Activated CD4-positive, alpha-beta T cell treated with anti-CD3 and anti-CD28 coated beads, Interleukin-2, amount 10 ng/mL, durations not matched to agents 7 days and 5 days (primary cell): Measurements from ENCODE around the gene DCST1. TPM values are rescaled to one million over a fixed set of nuclear protein-coding genes. Genes with fewer than 3 reads are reported as not detected.
"Not testable (repeated sequence)": the region's sequence is repeated elsewhere in the genome, so short reads cannot be mapped to it uniquely, and the experiment has no call there.

Experiments
- CTCF ChIA-PET: fragments of 350-600 bp; sonication (Branson Sonifier 250); formaldehyde crosslinking; loops from one replicate; lab custom pipeline; 2021; ENCODE audit warnings: antibody characterized with exemption; lab: Charles Lee
- POLR2A ChIA-PET: fragments of 350-600 bp; sonication (Branson Sonifier 250); formaldehyde crosslinking; loops from one replicate; lab custom pipeline; 2021; ENCODE audit warnings: antibody characterized with exemption; lab: Charles Lee
- DNase-seq: peaks from one replicate; pipeline ENCODE4 v3.0.0-alpha.2; 2020
- H3K27ac Mint-ChIP-seq: one replicate; pipeline ENCODE4 v1.8.0; 2021; ENCODE audit warnings: mild to moderate bottlenecking, moderate library complexity, mixed read lengths
- H3K27me3 Mint-ChIP-seq: one replicate; pipeline ENCODE4 v1.8.0; 2021; ENCODE audit warnings: mixed read lengths
- H3K36me3 Mint-ChIP-seq: one replicate; pipeline ENCODE4 v1.8.0; 2021; ENCODE audit warnings: low read depth, mixed read lengths
- H3K4me1 Mint-ChIP-seq: one replicate; pipeline ENCODE4 v1.8.0; 2021; ENCODE audit warnings: mixed read lengths
- H3K4me3 Mint-ChIP-seq: one replicate; pipeline ENCODE4 v1.8.0; 2021; ENCODE audit warnings: mild to moderate bottlenecking, moderate library complexity, mixed read lengths
- H3K9me3 Mint-ChIP-seq: one replicate; pipeline ENCODE4 v1.8.0; 2021; ENCODE audit warnings: mixed read lengths
- total RNA-seq, 2 experiments: library from RNA; stranded (reverse); gene quantifications; one replicate each; pipeline ENCODE4 v1.2.3, GENCODE V29; 2021

Gene DCST1
- total RNA-seq, 2 experiments from 2014 or later, result not detected

DNA sequence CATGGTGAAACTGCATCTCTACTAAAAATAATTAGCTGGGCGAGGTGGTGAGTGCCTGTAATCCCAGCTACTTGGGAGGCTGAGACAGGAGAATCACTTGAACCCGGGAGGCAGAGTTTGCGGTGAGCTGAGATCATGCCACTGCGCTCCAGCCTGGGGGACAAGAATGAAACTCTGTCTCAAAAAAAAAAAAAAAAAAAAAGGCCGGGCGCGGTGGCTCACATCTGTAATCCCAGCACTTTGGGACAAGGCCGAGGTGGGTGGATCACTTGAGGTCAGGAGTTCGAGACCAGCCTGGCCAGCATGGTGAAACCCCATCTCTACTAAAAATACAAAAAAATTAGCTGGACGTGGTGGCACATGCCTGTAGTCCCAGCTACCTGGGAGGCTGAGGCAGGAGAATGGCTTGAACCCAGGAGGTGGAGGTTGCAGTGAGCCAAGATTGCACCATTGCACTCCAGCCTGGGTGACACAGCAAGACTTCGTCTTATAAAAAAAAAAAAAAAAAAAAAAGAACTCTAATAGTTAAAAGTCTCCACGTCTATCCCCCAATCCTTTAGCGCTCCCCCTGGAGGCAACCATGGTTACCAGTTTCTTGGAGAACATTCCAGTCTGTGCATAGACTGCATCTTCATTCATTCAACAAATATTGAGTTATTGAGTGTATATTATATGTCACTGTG is 38.2 kb upstream of the DCST1 start:
- H3K4me3 Mint-ChIP-seq, H3K27ac Mint-ChIP-seq, H3K27me3 Mint-ChIP-seq, H3K9me3 Mint-ChIP-seq, H3K36me3 Mint-ChIP-seq, POLR2A ChIA-PET, DNase-seq: not testable (repeated sequence)
- CTCF ChIA-PET, result interaction anchor here (0.7 to 13.0 kb wide), 7 partner anchors 8 to 401 kb away, joined by 3 to 184 read pairs (median 5); partner anchors contain the start of gene FLAD1
- peaks cover 33% of the 10 kb centered on the region for H3K4me1 Mint-ChIP-seq

DNA sequence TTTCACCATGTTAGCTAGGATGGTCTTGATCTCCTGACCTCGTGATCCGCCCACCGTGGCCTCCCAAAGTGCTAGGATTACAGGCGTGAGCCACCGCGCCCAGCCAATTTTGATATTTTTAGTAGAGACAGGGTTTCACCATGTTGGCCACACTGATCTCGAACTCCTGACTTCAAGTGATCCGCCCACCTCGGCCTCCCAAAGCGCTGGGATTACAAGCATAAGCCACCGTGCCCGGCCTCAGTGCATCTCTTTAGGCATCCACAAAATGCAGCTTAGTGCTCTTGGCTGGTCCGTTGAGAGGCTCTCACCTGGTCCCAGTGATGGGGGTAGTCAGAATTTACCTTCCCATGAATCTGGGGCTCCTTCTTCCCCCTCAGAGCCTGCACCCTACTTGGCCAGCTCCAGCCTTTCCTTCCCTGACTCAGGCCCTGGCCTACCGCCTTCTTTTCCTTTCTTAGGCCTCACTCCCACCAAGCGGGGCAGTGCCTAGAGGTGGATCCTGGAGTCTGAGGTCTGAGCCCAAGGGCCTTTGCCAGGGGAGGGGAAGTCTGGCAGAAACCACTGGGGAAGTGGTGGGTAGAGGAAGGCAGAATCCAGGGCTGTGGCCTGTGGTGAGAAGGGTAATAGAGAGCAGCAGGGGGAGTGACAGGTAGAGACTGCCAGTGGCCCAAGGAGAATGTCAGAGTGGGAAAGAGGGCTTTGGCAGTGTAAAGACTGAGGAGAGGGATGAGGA is 36.5 kb upstream of the DCST1 start:
- POLR2A ChIA-PET, result no interaction called here

DNA sequence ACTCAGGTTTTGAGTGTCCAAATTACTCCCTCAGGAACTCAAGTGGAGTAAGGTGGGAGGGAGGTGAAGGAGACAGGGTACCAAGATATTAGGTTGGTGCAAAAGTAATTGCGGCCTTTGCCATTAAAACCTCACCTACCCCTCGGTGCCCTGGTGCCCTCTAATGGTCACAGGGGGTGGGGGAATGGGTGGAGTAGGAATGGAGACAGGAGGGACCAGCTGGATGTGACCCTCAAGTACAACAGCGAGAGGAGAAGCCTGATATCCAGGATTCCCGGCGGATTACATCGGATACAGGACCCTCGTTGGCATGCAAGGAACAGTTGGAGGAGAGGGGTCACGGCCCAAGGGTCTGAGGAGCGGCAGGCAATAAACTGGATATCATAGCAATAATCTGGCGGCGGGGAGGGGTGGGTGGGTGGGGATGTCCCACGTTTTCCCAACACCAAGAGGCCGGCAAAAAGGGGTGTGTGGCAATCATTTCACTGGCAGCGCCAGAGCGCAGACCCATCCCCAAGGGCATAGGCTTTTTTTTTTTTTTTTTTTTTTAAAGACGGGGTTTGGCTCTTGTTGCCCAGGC is 35.3 kb upstream of the DCST1 start:
- no peak overlapping the region for H3K4me3 Mint-ChIP-seq
- no peaks in the 10 kb centered on the region for H3K27me3 Mint-ChIP-seq
- peak overlapping the region; percentile 20 for H3K27ac Mint-ChIP-seq
- no peak for DNase-seq
- H3K9me3 Mint-ChIP-seq, result no peaks in the 10 kb centered on the region
- ChIA-PET POLR2A (interaction anchor here (1.0 to 1.5 kb wide), 2 partner anchors 14 to 25 kb away, joined by 3 to 7 read pairs; partner anchors contain the start of gene FLAD1), CTCF (interaction anchor here (0.8 to 13.0 kb wide), 21 partner anchors 8 to 438 kb away, joined by 3 to 184 read pairs (median 5); partner anchors contain the start of genes ADAM15, CKS1B, FLAD1 and PBXIP1)
- peaks cover 3% of the 10 kb centered on the region for H3K36me3 Mint-ChIP-seq
- H3K4me1 Mint-ChIP-seq, result peaks cover 33% of the 10 kb centered on the region

More for the DNA sequence above, 36.5 kb upstream of the DCST1 start:
- H3K9me3 Mint-ChIP-seq, result no peaks in the 10 kb centered on the region
- H3K36me3 Mint-ChIP-seq, result peaks cover 2% of the 10 kb centered on the region
- no peak overlapping the region for H3K27ac Mint-ChIP-seq
- H3K27me3 Mint-ChIP-seq, result no peaks in the 10 kb centered on the region
- H3K4me3 Mint-ChIP-seq, result no peak overlapping the region
- DNase-seq, result no peak
- CTCF ChIA-PET, result interaction anchor here (1.0 to 13.0 kb wide), 8 partner anchors 9 to 919 kb away, joined by 3 to 184 read pairs (median 4); partner anchors contain the start of genes FLAD1 and SHC1
- peaks cover 33% of the 10 kb centered on the region for H3K4me1 Mint-ChIP-seq

DNA sequence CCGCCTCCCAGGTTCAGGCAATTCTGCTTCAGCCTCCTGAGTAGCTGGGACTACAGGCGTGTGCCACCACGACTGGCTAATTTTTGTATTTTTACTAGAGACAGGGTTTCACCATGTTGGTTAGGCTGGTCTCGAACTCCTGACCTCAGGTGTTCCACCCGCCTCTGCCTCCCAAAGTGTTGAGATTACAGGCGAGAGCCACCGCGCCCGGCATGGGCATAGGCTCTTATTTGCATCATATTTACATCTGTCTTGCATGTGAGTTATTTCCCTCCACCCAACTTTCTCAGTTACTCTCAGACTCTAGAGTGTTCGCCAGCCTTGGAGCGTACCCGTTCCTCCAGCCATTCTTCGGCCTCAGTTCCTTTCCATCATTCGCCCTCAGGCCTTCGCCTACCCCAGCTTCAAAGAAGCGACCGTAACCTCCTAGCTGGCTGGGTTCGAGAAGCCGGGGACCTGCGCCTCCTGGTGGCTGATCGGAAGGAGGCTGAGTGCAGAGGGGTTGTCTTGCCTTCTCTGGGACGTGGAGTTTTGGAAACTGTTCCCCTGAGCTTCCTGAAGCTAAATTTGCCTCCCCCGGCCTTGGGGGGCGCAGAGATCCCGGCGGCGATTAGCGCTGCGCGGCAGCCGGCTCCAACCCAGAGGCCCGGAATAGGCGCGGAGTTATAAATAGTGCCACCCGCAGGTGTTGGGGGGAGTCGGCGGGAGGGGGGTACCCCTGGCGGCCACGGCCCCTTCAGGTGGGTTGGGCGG is 34.6 kb upstream of the DCST1 start:
- DNase-seq, result peak; percentile 73
- H3K4me1 Mint-ChIP-seq, result peaks cover 37% of the 10 kb centered on the region
- ChIA-PET POLR2A (interaction anchor here (0.6 to 1.5 kb wide), 3 partner anchors 15 to 39 kb away, joined by 3 to 7 read pairs (median 5); partner anchors contain the start of gene FLAD1), CTCF (interaction anchor here (0.7 to 13.0 kb wide), 24 partner anchors 9 to 439 kb away, joined by 3 to 184 read pairs (median 5); partner anchors contain the start of genes ADAM15, CKS1B, FLAD1 and PBXIP1)
- peak overlapping the region; percentile 59 for H3K4me3 Mint-ChIP-seq
- peak overlapping the region; percentile 81 for H3K27ac Mint-ChIP-seq
- H3K27me3 Mint-ChIP-seq, result no peaks in the 10 kb centered on the region
- H3K36me3 Mint-ChIP-seq, result peaks cover 6% of the 10 kb centered on the region
- H3K9me3 Mint-ChIP-seq, result no peaks in the 10 kb centered on the region

DNA sequence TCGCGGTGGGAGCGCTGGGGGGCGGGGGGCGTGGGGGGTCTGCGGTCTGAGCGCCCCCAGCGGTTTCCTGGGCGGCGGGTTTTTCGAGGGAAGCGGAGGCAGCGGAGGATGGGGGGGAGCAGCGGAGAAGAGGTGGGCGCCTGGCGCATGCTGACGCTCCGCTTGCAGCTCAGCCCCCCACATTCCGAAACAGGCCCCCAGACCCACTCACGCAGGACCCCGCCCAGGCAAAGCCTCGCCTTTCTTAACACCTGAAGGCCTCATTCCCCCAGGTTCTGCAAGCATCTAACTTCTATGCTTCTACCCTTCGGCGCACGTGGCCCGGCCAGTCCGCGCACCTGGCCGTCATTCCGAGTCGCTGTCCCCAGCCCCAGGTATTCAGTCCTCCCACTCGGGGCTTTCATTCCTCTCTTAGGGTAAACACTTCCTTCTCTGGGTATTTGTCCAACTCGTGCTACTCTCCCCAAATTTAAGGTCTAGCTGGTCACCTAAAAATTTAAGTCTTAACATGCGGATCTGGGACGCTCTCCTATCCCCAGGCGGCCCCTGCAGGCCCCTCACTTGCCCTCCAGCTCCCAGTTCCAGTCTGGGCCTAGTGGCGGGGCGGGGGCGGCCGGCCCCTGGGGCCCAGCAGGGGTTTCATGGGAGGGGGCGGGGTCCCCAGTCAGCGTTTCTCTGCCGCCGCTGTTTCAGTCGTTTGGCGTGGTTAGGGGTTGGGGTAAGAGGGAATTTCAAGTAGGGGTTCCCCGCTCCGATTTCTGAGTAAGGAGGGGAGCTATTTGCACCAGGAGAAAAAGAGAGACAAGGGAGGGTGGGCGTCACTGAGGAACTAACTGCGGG is 33.8 kb upstream of the DCST1 start:
- ChIA-PET POLR2A (interaction anchor here (0.6 to 1.5 kb wide), 3 partner anchors 16 to 40 kb away, joined by 3 to 7 read pairs (median 5); partner anchors contain the start of gene FLAD1), CTCF (interaction anchor here (0.7 to 13.0 kb wide), 24 partner anchors 9 to 440 kb away, joined by 3 to 184 read pairs (median 5); partner anchors contain the start of genes ADAM15, CKS1B, FLAD1 and PBXIP1)
- Mint-ChIP-seq H3K4me3 (peak overlapping the region; percentile 93), H3K36me3 (peaks cover 10% of the 10 kb centered on the region), H3K27me3 (no peaks in the 10 kb centered on the region), H3K9me3 (no peaks in the 10 kb centered on the region), H3K27ac (peak overlapping the region; percentile 91), H3K4me1 (peaks cover 45% of the 10 kb centered on the region)
- peak; percentile 38 for DNase-seq

DNA sequence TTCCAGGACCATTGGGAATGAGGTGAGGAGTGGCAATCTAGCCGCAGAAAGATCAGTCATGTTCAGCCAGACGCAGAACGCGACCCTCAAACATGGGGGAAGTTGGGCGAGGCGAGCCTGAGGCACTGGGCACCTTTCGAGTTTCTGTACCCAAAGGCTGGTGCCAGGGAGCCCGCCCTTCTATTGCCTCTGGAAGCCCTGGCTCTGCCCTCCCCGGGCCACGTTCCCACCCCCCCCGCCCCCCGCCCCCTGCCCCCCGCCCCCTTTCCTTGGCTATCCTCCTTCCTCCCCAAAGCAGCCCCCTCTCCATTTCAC is 33.3 kb upstream of the DCST1 start:
- DNase-seq, result no peak
- Mint-ChIP-seq H3K36me3 (peaks cover 10% of the 10 kb centered on the region), H3K27me3 (no peaks in the 10 kb centered on the region), H3K4me1 (peaks cover 46% of the 10 kb centered on the region), H3K4me3 (peak overlapping the region; percentile 93), H3K9me3 (no peaks in the 10 kb centered on the region), H3K27ac (peak overlapping the region; percentile 91)
- CTCF ChIA-PET, result interaction anchor here (0.7 to 13.0 kb wide), 11 partner anchors 12 to 440 kb away, joined by 3 to 184 read pairs (median 9); partner anchors contain the start of genes ADAM15, FLAD1, PYGO2 and SHC1
- POLR2A ChIA-PET, result no interaction called here

DNA sequence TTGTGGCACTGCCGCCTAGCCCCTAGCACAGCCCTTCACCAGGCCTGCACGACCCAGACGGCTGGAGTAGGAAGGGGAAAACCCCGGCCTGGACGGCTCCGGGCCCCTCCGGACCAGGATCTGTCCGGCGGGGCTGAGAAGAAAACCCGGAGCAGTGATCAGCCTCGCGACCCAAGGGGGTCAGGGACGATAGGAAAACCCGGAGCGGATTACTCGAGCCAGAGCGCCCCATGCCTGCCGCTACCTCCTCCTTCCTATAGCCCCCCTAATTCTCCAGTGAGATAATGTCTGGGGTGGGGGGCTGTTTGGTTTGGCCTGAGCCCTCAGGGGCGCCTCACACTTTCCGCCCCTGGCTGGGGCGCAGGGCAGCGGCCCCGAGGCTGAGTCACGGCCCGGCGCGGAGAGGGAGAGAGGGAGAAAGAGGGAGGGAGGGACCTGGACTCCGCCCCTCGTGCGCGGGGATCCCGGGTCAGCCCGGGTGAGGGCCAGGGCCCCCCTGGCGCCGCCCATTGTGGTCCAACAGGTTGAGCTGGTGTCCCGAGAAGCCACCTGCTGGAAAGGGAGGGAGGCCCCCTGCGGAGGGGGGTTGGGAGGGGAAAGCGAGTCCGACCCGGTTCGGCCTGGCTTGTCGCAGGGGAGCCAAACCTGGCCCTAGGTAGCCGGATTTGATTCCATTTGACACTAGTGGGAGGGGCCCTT is 32.7 kb upstream of the DCST1 start:
- Mint-ChIP-seq H3K27me3 (no peaks in the 10 kb centered on the region), H3K36me3 (peaks cover 10% of the 10 kb centered on the region), H3K27ac (peak overlapping the region; percentile 91), H3K4me3 (peak overlapping the region; percentile 93), H3K4me1 (peaks cover 51% of the 10 kb centered on the region), H3K9me3 (no peaks in the 10 kb centered on the region)
- DNase-seq, result peak; percentile 82
- ChIA-PET POLR2A (interaction anchor here (0.7 kb wide), 2 partner anchors 19 to 50 kb away, joined by 3 to 5 read pairs; partner anchors contain the start of gene ADAM15), CTCF (interaction anchor here (0.6 to 13.0 kb wide), 8 partner anchors 13 to 58 kb away, joined by 3 to 184 read pairs (median 8); partner anchors contain the start of genes ADAM15, FLAD1 and PYGO2)

DNA sequence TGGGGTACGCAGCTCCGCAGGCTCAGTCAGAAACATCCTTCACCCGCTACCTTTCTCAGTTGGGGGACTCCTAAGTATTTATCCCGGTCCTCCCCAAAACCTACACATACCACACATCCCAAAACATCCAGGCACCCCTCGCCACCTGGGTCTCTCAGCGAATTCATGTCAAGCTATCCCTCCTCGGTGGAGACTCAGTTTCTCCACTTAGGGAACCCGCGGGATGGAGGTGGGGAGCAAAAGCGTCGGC is 32.3 kb upstream of the DCST1 start:
- Mint-ChIP-seq H3K4me1 (peaks cover 55% of the 10 kb centered on the region), H3K36me3 (peaks cover 12% of the 10 kb centered on the region), H3K9me3 (no peaks in the 10 kb centered on the region), H3K27ac (peak overlapping the region; percentile 91), H3K27me3 (no peaks in the 10 kb centered on the region), H3K4me3 (peak overlapping the region; percentile 93)
- CTCF ChIA-PET, result interaction anchor here (0.6 to 13.0 kb wide), 5 partner anchors 13 to 58 kb away, joined by 3 to 184 read pairs (median 10); partner anchors contain the start of gene ADAM15
- POLR2A ChIA-PET, result interaction anchor here (0.7 kb wide), 2 partner anchors 18 to 50 kb away, joined by 3 to 5 read pairs; partner anchors contain the start of gene ADAM15
- no peak for DNase-seq

DNA sequence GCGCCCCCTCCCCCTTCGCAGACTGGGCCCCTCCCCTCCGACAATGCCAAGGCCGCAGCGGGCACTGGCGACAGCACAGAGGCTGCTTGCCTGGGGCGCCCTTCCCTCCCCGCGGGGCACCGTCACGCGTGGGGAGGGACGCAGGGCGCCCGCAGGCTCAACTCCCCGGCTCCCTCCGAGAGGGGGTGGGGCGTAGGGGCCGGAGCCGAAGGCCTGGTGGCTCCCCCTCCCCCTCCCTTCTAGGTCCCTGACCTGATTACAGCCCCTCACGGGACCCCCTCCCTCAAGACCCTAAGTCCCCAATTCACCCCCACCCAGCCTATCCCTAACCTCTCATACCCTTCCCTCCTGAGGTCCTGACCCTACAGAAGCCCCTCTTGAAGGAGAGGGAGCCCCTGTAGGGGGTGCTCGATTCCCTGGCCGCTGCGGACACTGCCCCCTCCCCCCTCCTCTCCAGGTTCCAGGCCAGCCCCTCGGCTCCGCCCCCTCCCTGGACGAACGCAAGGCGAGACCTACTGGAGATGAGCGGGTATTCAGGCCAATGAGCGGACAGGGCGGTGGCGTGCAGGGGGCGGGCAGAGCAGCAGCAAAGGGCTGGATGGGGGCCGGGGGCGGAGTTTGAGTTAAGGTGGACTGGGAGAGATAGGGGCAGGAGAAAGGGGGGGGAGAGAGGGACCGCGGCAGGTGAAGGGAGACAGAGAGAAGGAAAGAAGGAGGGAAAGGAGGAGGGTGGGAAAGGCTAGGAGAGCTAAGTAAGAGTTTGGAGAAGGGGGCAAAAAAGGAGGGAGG is 31.8 kb upstream of the DCST1 start:
- DNase-seq, result peak; percentile 99
- Mint-ChIP-seq H3K4me3 (peak overlapping the region; percentile 93), H3K36me3 (peaks cover 15% of the 10 kb centered on the region), H3K4me1 (peaks cover 60% of the 10 kb centered on the region), H3K27me3 (no peaks in the 10 kb centered on the region), H3K9me3 (no peaks in the 10 kb centered on the region), H3K27ac (peak overlapping the region; percentile 96)
- ChIA-PET CTCF (interaction anchor here (0.6 to 13.0 kb wide), 5 partner anchors 13 to 57 kb away, joined by 3 to 184 read pairs (median 10); partner anchors contain the start of gene ADAM15), POLR2A (interaction anchor here (0.7 kb wide), 2 partner anchors 18 to 49 kb away, joined by 3 to 5 read pairs; partner anchors contain the start of gene ADAM15)
